Gastrocnemius medialis (tissue), 4 donors: Measurements from ENCODE around the gene LGALS7. TPM values are rescaled to one million over a fixed set of nuclear protein-coding genes. Genes with fewer than 3 reads are reported as not detected.
"Not testable (repeated sequence)": the region's sequence is repeated elsewhere in the genome, so short reads cannot be mapped to it uniquely, and the experiment has no call there.

Experiments
- ATAC-seq, 2 donors: fragments of 150-250 bp; one replicate each; pipeline ENCODE4 v1.9.1; 2016
- DNase-seq, 2 donors: peaks; one replicate each; pipeline ENCODE4 v3.0.0-alpha.2; 2019
- H3K27ac ChIP-seq, 4 donors: fragments of 200-600 bp; sonication (generic); 1 replicate in 1 of 4; 2 replicates in 3 of 4; pipeline ENCODE4 v1.5.1; 2016 to 2018; ENCODE audit warnings: mild to moderate bottlenecking in 2 of 4, moderate library complexity in 1 of 4
- H3K27me3 ChIP-seq, 3 donors: fragments of 200-600 bp; sonication (generic) in 2 of 3; 1 replicate in 1 of 3; 2 replicates in 2 of 3; pipeline versions ENCODE4 v1.5.1 to v1.6.0; 2016 to 2019; ENCODE audit warnings: mild to moderate bottlenecking in 1 of 3, moderate library complexity in 1 of 3
- H3K36me3 ChIP-seq, 2 donors: fragments of 200-600 bp; sonication (generic) in 1 of 2; one replicate each; pipeline ENCODE4 v1.5.1; 2017 to 2018
- H3K4me1 ChIP-seq, 2 donors: fragments of 200-600 bp; sonication (generic) in 1 of 2; one replicate each; pipeline ENCODE4 v1.5.1; 2016 to 2017; ENCODE audit warnings: mild to moderate bottlenecking in 2 of 2
- H3K4me3 ChIP-seq, 4 donors: fragments of 200-600 bp; sonication (generic) in 3 of 4; 1 replicate in 1 of 4; 2 replicates in 3 of 4; pipeline ENCODE4 v1.5.1; 2016 to 2019; ENCODE audit warnings: mild to moderate bottlenecking in 2 of 4
- H3K9me3 ChIP-seq, 3 donors: fragments of 200-600 bp; sonication (generic) in 2 of 3; 1 replicate in 1 of 3; 2 replicates in 2 of 3; pipeline ENCODE4 v1.5.1; 2016 to 2019
- CTCF ChIP-seq, 5 experiments: fragments of 450-650 bp in 3 of 5; fragments of 200-600 bp in 2 of 5; sonication (generic) in 2 of 5; IDR thresholded peaks in 4 of 5; conservative IDR thresholded peaks in 1 of 5; 1 replicate in 4 of 5; 2 replicates in 1 of 5; pipeline ENCODE4 v1.5.1; 2016 to 2019; ENCODE audit warnings: antibody characterized with exemption in 5 of 5, mild to moderate bottlenecking in 3 of 5, moderate library complexity in 3 of 5
- POLR2A ChIP-seq, 2 donors: fragments of 450-650 bp; IDR thresholded peaks; one replicate each; pipeline ENCODE4 v1.6.1; 2017; ENCODE audit warnings: antibody characterized with exemption in 2 of 2, mild to moderate bottlenecking in 2 of 2, moderate library complexity in 2 of 2
- in situ Hi-C, 4 donors: fragments of 200-750 bp; cut with MboI; loops; one replicate each; pipeline versions ENCODE4 v1.15.0 to v1.8.0; 2017; ENCODE audit warnings: low sequenced_read_pairs in 4 of 4
- intact Hi-C: fragments of 100-400 bp; cut with DNase I; formaldehyde crosslinking; loops from one replicate; pipeline ENCODE4 v1.15.1; 2023; ENCODE audit warnings: low total_unique reads
- total RNA-seq, 4 donors: library from RNA; depleted of rRNA; stranded (reverse); fragments of >200 nt; gene quantifications; one replicate each; pipeline versions ENCODE4 v1.1.0 to v1.2.3, GENCODE V29; 2016

Gene LGALS7
- total RNA-seq = not detected

DNA sequence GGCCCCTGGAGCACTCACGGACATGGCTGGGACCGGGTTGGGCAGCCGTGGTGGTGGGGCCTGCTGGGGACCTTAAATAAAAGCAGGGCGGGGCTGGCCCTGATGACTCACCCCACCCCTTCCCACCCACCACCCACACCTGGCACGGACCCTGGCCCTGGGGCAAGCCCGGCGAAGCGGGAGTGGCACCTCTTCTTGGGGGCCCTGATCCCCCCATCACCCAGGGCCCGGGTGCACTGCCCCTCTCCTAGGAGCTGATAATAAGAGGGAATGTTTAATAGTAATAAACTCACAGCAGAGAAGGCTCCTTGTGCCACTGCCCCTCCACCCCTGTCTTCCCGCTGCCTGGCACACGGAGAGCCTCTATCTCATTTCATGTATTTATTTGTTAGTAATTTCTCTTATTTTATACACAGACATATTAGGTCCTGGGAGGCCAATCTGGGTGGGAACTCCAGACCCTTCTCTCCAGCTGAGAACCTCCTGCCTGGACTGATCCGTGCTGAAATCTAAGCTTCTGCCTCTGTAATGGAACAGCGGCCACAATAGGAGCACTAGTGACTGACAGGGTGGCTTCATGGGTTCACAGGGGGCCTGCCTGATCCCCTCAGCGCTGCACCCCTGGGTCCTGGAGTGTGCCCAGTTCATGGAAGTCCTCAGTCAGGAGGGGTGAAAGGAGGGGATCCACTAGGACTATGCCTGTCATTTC, at the start of gene LGALS7:
TSS of gene LGALS7 (minus strand) at position 49 of the 709 bp plus-strand sequence. CDS start at position 24, 25 bp downstream.
- Histone ChIP-seq H3K27ac (no peak within 1 kb of the TSS), H3K4me1 (no peaks in the 10 kb centered on the region), H3K27me3 (peaks cover 0 to 4% (median 0%) of the 10 kb centered on the region in 3 donors), H3K36me3 (no peaks in the 10 kb centered on the region), H3K9me3 (no peaks in the 10 kb centered on the region), H3K4me3 (no peak within 1 kb of the TSS)
- DNase-seq (no peak), ATAC-seq (no peak)
- TF ChIP-seq CTCF (IDR thresholded peaks at IDR 0.05 in 4 of 5, conservative IDR thresholded peaks at IDR 0.05 in 1 of 5) = no peak
- no peak for TF ChIP-seq POLR2A (IDR thresholded peaks at IDR 0.05)
- intact Hi-C loops = no loop called here
- in situ Hi-C loops = no loop called here

- in situ Hi-C loops, H3K9me3 ChIP-seq, DNase-seq, H3K4me3 ChIP-seq, ATAC-seq, H3K27me3 ChIP-seq, intact Hi-C loops, H3K27ac ChIP-seq: not testable (repeated sequence)
- H3K36me3 ChIP-seq = peaks cover 0 to 26% of the 10 kb centered on the region in 2 donors
- peaks cover 25 to 35% of the 10 kb centered on the region in 2 donors for H3K4me1 ChIP-seq
These were observed 48.0 kb upstream of the LGALS7 start for GRCh38 chr19:38821230-38821825.

DNA sequence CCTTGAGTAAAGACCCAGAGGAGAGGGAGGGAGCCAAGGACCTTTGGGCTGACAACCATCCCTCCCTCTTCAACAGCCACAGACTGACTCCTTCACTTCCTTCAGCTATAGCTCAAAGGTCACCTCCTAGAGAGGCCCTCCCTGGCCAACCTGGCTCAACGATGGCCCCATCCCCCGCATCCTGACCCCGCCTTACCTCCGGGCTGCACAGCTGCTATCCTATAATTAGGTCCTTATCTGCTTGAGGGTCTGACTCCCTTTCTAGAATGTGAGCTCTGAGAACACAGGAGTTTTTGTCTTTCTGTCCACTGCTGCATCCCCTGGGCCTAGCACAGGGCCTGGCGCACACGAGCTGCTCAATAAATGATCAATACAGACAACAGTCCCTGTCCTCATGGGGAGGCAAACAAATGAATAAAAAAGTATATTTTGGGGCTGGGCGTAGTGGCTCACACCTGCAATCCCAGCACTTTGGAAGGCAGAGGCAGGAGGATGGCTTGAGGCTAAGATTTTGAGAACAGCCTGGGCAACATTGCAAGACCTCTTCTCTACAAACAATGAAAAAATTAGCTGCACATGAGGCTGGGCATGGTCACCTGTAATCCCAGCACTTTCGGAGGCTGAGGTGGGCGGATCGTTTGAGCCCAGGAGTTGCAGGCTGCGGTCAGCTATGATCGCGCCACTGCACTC, 46.1 kb upstream of the LGALS7 start:
- H3K4me1 ChIP-seq = peaks cover 13 to 21% of the 10 kb centered on the region in 2 donors
- H3K27me3 ChIP-seq = no peaks in the 10 kb centered on the region
- peak overlapping the region in 2 of 4 donors; percentile 39 to 57 for H3K27ac ChIP-seq
- in situ Hi-C loops = no loop called here
- H3K9me3 ChIP-seq = no peaks in the 10 kb centered on the region
- intact Hi-C loops = no loop called here
- H3K36me3 ChIP-seq = peaks cover 0 to 45% of the 10 kb centered on the region in 2 donors
- ATAC-seq (peak in 1 of 2 donors; percentile 60), DNase-seq (no peak)
- no peak overlapping the region for H3K4me3 ChIP-seq
- TF ChIP-seq POLR2A (IDR thresholded peaks at IDR 0.05) (no peak), CTCF (IDR thresholded peaks at IDR 0.05 in 4 of 5, conservative IDR thresholded peaks at IDR 0.05 in 1 of 5) (no peak)

GRCh38 chr19:38817081-38817480, 43.8 kb upstream of the LGALS7 start:
- intact Hi-C loops (no loop called here), in situ Hi-C loops (no loop called here)
- H3K9me3 ChIP-seq = no peaks in the 10 kb centered on the region
- DNase-seq = no peak
- H3K27ac ChIP-seq = no peak overlapping the region
- H3K4me3 ChIP-seq = no peak overlapping the region
- TF ChIP-seq CTCF (IDR thresholded peaks at IDR 0.05 in 4 of 5, conservative IDR thresholded peaks at IDR 0.05 in 1 of 5) (no peak), POLR2A (IDR thresholded peaks at IDR 0.05) (no peak)
- ATAC-seq = no peak
- peaks cover 0 to 36% of the 10 kb centered on the region in 2 donors for H3K36me3 ChIP-seq
- H3K4me1 ChIP-seq = peaks cover 13 to 21% of the 10 kb centered on the region in 2 donors
- H3K27me3 ChIP-seq = no peaks in the 10 kb centered on the region
